Neural cell (in vitro differentiated cells): ENCODE measurements around the gene KCNH2.

Experiments
- CTCF ChIP-seq: fragments of 450-650 bp; IDR thresholded peaks from 2 replicates; pipeline ENCODE4 v1.5.1; 2014; ENCODE audit warnings: antibody characterized with exemption, mild to moderate bottlenecking, moderate library complexity; ENCODE audit not compliant: poor library complexity, severe bottlenecking
- EP300 ChIP-seq: fragments of 450-650 bp; conservative IDR thresholded peaks from 2 replicates; pipeline ENCODE4 v1.6.1; 2014; ENCODE audit warnings: antibody characterized with exemption, mild to moderate bottlenecking, moderate library complexity; ENCODE audit not compliant: poor library complexity, severe bottlenecking
- MXI1 ChIP-seq: fragments of 450-650 bp; conservative IDR thresholded peaks from 2 replicates; pipeline ENCODE4 v1.6.1; 2014; ENCODE audit warnings: antibody characterized with exemption, mild to moderate bottlenecking; ENCODE audit not compliant: poor library complexity, severe bottlenecking
- POLR2AphosphoS5 ChIP-seq: IDR thresholded peaks from 2 replicates; pipeline ENCODE4 v1.6.1; 2012
- SMC3 ChIP-seq: fragments of 450-650 bp; conservative IDR thresholded peaks from 2 replicates; pipeline ENCODE4 v1.6.1; 2014; ENCODE audit warnings: antibody characterized with exemption, mild to moderate bottlenecking, moderate library complexity; ENCODE audit not compliant: poor library complexity

- no peak for TF ChIP-seq POLR2AphosphoS5
- no peak for TF ChIP-seq CTCF
- no peak for TF ChIP-seq EP300
- no peak for TF ChIP-seq MXI1
- no peak for TF ChIP-seq SMC3
These were observed 75.8 kb downstream of the KCNH2 start for GRCh38 chr7:150902078-150903033.
